ENCODE data around the gene ADSS2.

The ADSS2 gene

GRCh38 chr1:244445320-244446181, 6.2 kb downstream of the ADSS2 start:
- no peak for DNase-seq (ENCODE audit: low read depth in 2 of 2)

- DNase-seq (ENCODE audit: low read depth in 2 of 2) = no peak
These were observed 6.9 kb downstream of the ADSS2 start for GRCh38 chr1:244444854-244445253.

GRCh38 chr1:244442850-244443249, 8.9 kb downstream of the ADSS2 start:
- no peak for DNase-seq (ENCODE audit: low read depth in 2 of 2)

GRCh38 chr1:244439391-244440032, 12.2 kb downstream of the ADSS2 start:
- no peak for DNase-seq (ENCODE audit: low read depth in 2 of 2)

- no peak for DNase-seq (ENCODE audit: low read depth in 2 of 2)
These were observed 14.6 kb downstream of the ADSS2 start for GRCh38 chr1:244437086-244437468.

GRCh38 chr1:244436336-244437085, 15.2 kb downstream of the ADSS2 start:
- no peak for DNase-seq (ENCODE audit: low read depth in 2 of 2)

- DNase-seq (ENCODE audit: low read depth in 2 of 2) = no peak
These were observed 16.0 kb downstream of the ADSS2 start for GRCh38 chr1:244435562-244436205.

GRCh38 chr1:244431166-244431565, 20.5 kb downstream of the ADSS2 start:
- no peak for DNase-seq (ENCODE audit: low read depth in 2 of 2)

- no peak for DNase-seq (ENCODE audit: low read depth in 2 of 2)
These were observed 21.9 kb downstream of the ADSS2 start for GRCh38 chr1:244429818-244430217.

GRCh38 chr1:244427647-244428046, 24.1 kb downstream of the ADSS2 start:
- no peak for DNase-seq (ENCODE audit: low read depth in 2 of 2)

GRCh38 chr1:244424649-244425334, 26.9 kb downstream of the ADSS2 start:
- DNase-seq (ENCODE audit: low read depth in 2 of 2) = no peak

- DNase-seq (ENCODE audit: low read depth in 2 of 2) = no peak
These were observed 29.5 kb downstream of the ADSS2 start for GRCh38 chr1:244422174-244422573.

GRCh38 chr1:244419024-244419423, 32.7 kb downstream of the ADSS2 start:
- no peak for DNase-seq (ENCODE audit: low read depth in 2 of 2)

- no peak for DNase-seq (ENCODE audit: low read depth in 2 of 2)
These were observed 37.2 kb downstream of the ADSS2 start for GRCh38 chr1:244414543-244414942.

GRCh38 chr1:244413736-244414135, 38.0 kb downstream of the ADSS2 start:
- DNase-seq (ENCODE audit: low read depth in 2 of 2) = no peak

GRCh38 chr1:244412176-244412575, 39.5 kb downstream of the ADSS2 start:
- no peak for DNase-seq (ENCODE audit: low read depth in 2 of 2)

- no peak for DNase-seq (ENCODE audit: low read depth in 2 of 2)
These were observed 42.0 kb downstream of the ADSS2 start for GRCh38 chr1:244409701-244410100.

- DNase-seq (ENCODE audit: low read depth in 2 of 2) = no peak
These were observed 45.4 kb downstream of the ADSS2 start for GRCh38 chr1:244406337-244406736.

- DNase-seq (ENCODE audit: low read depth in 2 of 2) = no peak
These were observed 45.9 kb downstream of the ADSS2 start for GRCh38 chr1:244405856-244406255.

- DNase-seq (ENCODE audit: low read depth in 2 of 2) = no peak
These were observed 48.3 kb downstream of the ADSS2 start for GRCh38 chr1:244403431-244403830.

GRCh38 chr1:244400974-244401373, 50.7 kb downstream of the ADSS2 start:
- no peak for DNase-seq (ENCODE audit: low read depth in 2 of 2)
